Measurements from ENCODE around the gene ATG2A. TPM values are rescaled to one million over a fixed set of nuclear protein-coding genes. Genes with fewer than 3 reads are reported as not detected.

ATG2A gene
- total RNA-seq, 4 donors from 2014 or later = 19.9 to 28.7 (median 26.1) TPM

DNA sequence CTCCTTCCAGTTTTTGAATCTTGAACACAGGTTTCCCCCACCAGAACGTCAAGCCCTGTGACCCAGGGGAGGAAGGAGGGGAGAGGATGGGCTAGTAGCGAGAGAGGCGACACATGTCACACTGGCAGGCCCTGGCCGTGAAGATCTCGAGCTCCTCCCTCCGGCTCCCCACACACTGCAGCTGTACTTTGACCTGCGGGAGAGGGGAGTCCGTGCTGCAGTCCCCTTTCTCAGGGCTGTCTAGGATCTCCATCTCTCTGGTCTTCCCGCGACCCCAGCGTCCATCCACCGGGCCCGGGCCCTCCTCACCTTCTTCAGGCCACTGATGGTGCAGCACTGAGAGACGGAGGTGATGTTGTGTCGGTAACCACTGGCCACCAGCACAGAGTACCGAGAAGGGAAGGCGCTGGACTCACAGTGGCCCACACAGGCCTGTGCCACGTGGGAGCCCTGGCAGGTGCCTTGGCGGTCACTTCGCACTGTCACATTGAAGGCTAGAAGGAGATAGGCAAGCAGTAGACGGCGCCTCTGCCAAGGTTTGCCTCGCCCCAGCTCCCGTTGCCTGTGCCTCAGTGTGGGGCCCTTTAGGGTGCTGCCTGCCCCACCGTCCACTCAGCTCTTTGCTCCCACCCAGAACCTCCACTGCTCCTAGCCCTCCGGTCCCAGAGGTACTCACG lies 17.8 kb upstream of the ATG2A start:
- Histone ChIP-seq H3K9me3 (no peaks in the 10 kb centered on the region), H3K27me3 (no peaks in the 10 kb centered on the region), H3K27ac (replicated peaks in 1 of 4) (no peak overlapping the region), H3K4me3 (no peak overlapping the region), H3K36me3 (peaks cover 34 to 55% (median 54%) of the 10 kb centered on the region in 4 donors), H3K4me1 (no peaks in the 10 kb centered on the region)
- DNase-seq (ENCODE audit: extremely low spot score) = no peak
- TF ChIP-seq, protein P1, sequence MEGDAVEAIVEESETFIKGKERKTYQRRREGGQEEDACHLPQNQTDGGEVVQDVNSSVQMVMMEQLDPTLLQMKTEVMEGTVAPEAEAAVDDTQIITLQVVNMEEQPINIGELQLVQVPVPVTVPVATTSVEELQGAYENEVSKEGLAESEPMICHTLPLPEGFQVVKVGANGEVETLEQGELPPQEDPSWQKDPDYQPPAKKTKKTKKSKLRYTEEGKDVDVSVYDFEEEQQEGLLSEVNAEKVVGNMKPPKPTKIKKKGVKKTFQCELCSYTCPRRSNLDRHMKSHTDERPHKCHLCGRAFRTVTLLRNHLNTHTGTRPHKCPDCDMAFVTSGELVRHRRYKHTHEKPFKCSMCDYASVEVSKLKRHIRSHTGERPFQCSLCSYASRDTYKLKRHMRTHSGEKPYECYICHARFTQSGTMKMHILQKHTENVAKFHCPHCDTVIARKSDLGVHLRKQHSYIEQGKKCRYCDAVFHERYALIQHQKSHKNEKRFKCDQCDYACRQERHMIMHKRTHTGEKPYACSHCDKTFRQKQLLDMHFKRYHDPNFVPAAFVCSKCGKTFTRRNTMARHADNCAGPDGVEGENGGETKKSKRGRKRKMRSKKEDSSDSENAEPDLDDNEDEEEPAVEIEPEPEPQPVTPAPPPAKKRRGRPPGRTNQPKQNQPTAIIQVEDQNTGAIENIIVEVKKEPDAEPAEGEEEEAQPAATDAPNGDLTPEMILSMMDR (IDR thresholded peaks at IDR 0.05) = no peak
- no peak for TF ChIP-seq POLR2A (IDR thresholded peaks at IDR 0.05; ENCODE audit: low read depth)
- TF ChIP-seq EP300 (IDR thresholded peaks at IDR 0.05) = no peak
- TF ChIP-seq POLR2AphosphoS5 (IDR thresholded peaks at IDR 0.05) = no peak
- 80% methylated on average over 19 of the region's 27 CpGs for WGBS
- intact Hi-C loops (cut with DNase I) = no loop called here

DNA sequence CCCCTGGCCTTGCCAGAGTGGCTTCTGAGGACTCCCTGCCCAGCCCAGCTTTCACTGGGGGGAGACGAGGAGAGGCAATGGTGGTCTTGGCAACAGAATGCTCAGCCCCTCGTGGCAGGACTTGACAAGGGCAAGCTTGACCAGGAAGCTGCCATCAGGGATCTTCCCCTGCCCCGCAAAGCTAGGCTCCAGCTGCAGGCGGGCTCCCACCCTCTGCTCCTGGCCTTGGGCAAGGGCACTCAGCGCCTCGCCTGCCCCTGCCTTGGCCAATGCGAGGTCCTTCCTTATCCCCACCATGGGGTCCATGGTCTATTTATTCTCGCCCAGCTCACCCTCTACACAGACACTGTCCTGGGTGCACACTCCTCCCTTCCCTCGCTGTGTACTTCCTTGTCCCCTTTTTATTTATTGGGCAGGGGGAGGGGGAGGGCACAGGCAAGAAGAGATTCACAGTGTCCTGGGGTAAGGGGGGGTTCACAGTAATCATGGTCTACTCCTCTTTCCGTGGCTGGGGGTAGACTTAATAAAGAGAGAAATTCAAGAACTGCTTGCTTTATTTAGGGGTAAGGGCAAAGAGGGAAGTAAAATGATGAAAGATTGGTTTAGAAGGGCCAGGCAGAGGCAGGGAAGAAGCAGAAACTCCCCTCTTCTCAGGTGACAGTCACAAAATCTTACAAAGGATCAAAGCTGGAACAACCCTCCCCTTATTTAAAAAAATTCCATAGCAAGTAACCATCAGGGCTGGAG lies 17.1 kb upstream of the ATG2A start:
- Histone ChIP-seq H3K9me3 (no peaks in the 10 kb centered on the region), H3K4me3 (no peak overlapping the region), H3K27ac (replicated peaks in 1 of 4) (no peak overlapping the region), H3K27me3 (no peaks in the 10 kb centered on the region), H3K36me3 (peaks cover 41 to 62% (median 61%) of the 10 kb centered on the region in 4 donors), H3K4me1 (no peaks in the 10 kb centered on the region)
- TF ChIP-seq EP300 (IDR thresholded peaks at IDR 0.05) (no peak), POLR2A (IDR thresholded peaks at IDR 0.05; ENCODE audit: low read depth) (no peak)
- TF ChIP-seq, protein P1 (IDR thresholded peaks at IDR 0.05) = no peak
- no peak for DNase-seq (ENCODE audit: extremely low spot score)
- 85% methylated on average over 6 of the region's 10 CpGs for WGBS
- intact Hi-C loops (cut with DNase I) = no loop called here

DNA sequence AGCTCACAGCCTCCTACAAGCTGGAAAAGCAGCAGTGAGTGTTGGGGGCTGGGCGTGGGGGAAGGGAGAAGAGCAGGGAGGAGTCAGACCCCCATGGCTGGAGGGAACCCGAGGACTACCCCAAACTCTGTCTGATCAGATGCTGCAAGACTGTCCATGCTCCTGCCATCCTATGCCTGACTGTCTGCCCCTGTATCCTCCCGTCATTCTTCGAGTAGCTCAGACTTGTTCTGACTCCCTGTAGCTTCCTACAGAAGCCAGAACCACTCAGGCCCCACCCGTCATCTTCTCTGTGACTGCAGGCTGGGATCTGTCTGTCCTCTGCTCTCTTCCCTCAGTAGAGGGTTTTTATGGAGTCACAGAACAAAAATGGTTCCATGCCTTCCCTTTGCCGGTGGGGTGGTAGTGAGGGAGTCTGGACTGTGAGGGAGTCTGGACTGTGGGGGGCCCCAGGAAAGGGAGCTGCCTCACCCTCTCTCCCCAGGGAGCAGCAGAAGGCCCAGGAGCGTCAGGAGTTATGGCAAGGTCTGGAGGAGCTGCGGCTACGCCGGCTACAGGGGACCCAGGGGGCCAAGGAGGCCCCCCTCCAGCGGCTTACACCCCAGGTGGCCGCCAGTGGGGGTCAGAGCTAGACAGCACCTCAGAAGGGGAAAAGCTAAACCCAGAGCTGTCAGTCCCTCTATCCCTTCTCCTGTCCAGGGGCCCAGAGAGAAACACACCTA lies 16.4 kb upstream of the ATG2A start:
- no peaks in the 10 kb centered on the region for H3K4me1 ChIP-seq
- no peaks in the 10 kb centered on the region for H3K27me3 ChIP-seq
- H3K27ac ChIP-seq (replicated peaks in 1 of 4) = no peak overlapping the region
- no peak overlapping the region for H3K4me3 ChIP-seq
- no peaks in the 10 kb centered on the region for H3K9me3 ChIP-seq
- intact Hi-C loops (cut with DNase I) = no loop called here
- TF ChIP-seq POLR2A (IDR thresholded peaks at IDR 0.05; ENCODE audit: low read depth) (no peak), POLR2AphosphoS5 (IDR thresholded peaks at IDR 0.05) (no peak), EP300 (IDR thresholded peaks at IDR 0.05) (no peak)
- TF ChIP-seq, protein P1 (IDR thresholded peaks at IDR 0.05) = no peak
- peaks cover 46 to 70% (median 68%) of the 10 kb centered on the region in 4 donors for H3K36me3 ChIP-seq
- DNase-seq (ENCODE audit: extremely low spot score) = no peak
- WGBS = 83% methylated on average over 12 of the region's 12 CpGs

DNA sequence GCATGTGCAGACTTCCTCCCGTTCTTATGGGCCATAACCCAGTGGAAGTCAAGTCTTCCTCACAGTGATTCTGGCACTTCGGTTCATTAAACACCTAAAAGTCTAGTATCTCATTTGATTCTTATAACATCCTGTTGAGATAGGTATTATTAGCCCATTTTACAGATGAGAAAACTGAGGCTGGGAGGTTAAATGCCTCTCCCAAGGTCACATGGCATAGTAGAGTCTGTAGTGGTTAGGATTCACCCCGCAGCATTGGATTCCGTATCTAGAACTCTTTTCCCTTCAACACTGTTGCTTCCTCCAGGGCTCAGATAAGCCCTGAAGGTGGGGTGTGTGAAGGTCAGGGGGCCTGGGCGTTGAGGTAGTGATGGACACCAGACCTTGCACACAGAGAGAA lies 15.3 kb upstream of the ATG2A start:
- Histone ChIP-seq H3K9me3 (no peaks in the 10 kb centered on the region), H3K4me3 (no peak overlapping the region), H3K27ac (replicated peaks in 1 of 4) (no peak overlapping the region), H3K4me1 (no peaks in the 10 kb centered on the region), H3K36me3 (peaks cover 46 to 79% (median 77%) of the 10 kb centered on the region in 4 donors), H3K27me3 (no peaks in the 10 kb centered on the region)
- no peak for DNase-seq (ENCODE audit: extremely low spot score)
- WGBS = 93% methylated on average over 5 of the region's 5 CpGs
- intact Hi-C loops (cut with DNase I) = no loop called here
- TF ChIP-seq, protein P1 (IDR thresholded peaks at IDR 0.05) = no peak
- TF ChIP-seq EP300 (IDR thresholded peaks at IDR 0.05) (no peak), POLR2A (IDR thresholded peaks at IDR 0.05; ENCODE audit: low read depth) (no peak), POLR2AphosphoS5 (IDR thresholded peaks at IDR 0.05) (no peak)

Measured in esophagus muscularis mucosa (tissue), 4 donors.